IPS DF 19.7 (cell line): ENCODE data around the gene ZNF837.
"Not testable (repeated sequence)": the region's sequence is repeated elsewhere in the genome, so short reads cannot be mapped to it uniquely, and the experiment has no call there.

Experiments used
- DNase-seq: peaks from one replicate; pipeline ENCODE4 v3.0.0-alpha.2; 2013; ENCODE audit warnings: low read depth, low spot score

ZNF837 gene

DNA sequence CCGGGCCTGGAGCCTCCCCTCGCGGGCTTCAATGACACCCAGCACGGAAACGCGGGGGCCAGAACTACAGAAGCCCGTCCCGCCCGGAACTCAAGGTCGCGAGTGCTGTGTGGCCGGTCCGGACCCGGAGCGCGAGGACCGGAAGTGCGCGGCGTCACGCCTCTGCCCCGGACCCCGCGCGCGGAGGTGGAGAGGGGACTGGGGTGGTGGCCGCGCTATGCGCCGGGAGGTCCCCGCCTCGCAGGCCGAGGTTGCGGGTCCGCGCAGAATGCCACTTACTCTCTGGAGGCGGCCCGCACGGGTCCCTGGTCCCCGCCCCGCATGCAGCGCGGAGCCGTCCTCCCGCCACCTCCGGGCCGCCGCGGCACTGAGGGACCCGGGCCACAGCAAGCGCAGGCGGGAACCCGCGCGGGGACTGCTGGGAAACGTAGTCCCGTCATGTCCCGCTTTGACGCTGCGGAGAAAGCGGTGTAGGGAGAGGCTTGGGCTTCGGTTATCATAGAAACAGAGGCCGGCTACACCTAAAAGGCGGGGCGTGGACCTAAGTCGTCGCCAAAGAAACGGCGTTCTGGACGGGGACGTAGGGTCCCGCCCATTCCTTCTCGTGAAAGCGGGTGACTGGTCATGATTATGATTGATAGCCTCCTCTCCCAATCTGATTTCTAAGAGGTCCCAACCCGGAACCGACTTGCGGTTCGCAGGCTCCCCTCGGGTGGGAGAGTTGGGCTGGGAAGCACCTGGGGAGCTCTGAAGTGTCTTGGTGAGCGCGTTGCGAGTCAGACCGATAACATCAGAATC is at the start of gene ZNF837:
Gene ZNF837 (minus strand): TSS at position 369 of the 798 bp plus-strand sequence. CDS start 11,698 bp downstream, outside the sequence.
- peak; percentile 99 for DNase-seq

- DNase-seq = no peak
Observed at GRCh38 chr19:58429745-58430144, 48.9 kb upstream of the ZNF837 start.

- DNase-seq = no peak
Observed at GRCh38 chr19:58428617-58429016, 47.8 kb upstream of the ZNF837 start.

DNA sequence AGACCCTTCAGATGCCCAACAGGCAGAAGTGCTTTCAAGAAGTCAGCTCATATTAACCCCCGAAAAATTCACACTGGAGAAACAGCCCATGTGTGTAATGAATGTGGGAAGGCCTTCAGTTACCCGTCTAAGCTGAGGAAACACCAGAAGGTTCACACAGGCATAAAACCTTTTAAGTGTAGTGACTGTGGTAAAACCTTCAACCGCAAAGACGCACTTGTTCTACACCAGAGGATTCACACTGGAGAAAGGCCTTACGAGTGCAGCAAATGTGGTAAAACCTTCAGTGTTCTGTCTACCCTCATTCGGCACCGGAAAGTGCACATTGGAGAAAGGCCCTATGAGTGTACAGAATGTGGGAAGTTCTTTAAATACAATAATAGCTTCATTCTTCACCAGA is 36.2 kb upstream of the ZNF837 start:
- no peak for DNase-seq

- no peak for DNase-seq
Observed at GRCh38 chr19:58416604-58417003, 35.8 kb upstream of the ZNF837 start.

GRCh38 chr19:58409010-58409790 is 28.4 kb upstream of the ZNF837 start:
- no peak for DNase-seq

DNA sequence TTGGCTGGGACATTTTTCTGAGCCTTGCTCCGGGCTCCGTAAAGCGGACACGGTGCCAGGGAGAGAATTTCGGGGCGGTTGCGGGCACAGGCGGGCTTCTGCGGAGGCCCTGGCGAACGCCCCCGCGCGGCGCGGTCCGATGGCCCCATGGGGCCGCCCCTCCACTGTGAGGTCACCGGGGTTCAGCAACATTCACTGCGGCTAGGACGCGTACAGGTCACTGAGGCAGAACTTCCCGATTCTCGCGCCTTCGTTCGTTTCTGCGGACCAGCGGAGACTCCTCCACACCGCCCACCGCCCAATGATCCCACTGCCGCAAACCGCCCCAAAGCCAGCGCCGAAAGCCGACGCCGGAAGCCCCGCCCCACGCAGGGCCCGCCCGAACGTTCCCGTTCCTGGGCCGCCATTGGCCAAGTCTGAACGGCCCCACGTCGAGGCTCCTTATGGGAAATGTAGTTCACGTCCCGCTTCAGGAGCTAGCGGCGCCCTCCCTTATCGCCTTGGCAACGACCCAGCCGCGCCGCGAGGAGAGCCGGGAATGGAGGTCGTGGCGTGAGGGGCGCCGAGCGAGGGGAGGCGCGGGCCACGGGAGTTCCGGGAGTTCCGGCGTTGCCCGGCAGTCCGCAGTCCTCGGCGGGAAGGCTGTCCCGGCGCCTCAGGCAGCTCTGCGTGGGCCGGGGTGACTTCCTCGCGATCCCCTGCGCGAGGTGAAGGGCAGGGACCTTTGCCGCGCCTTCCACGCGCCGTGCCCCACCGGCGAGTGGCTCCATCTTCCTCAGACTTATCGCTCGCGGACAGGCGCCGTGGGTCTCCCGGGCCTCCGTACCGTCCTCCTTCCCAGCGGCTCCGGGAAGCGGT is 27.6 kb upstream of the ZNF837 start, which contains the start of gene ZNF584:
Gene ZNF584 (plus strand): TSS at position 498 of the 858 bp plus-strand sequence. CDS start 499 bp downstream, outside the sequence.
- DNase-seq = peak; percentile 80

DNA sequence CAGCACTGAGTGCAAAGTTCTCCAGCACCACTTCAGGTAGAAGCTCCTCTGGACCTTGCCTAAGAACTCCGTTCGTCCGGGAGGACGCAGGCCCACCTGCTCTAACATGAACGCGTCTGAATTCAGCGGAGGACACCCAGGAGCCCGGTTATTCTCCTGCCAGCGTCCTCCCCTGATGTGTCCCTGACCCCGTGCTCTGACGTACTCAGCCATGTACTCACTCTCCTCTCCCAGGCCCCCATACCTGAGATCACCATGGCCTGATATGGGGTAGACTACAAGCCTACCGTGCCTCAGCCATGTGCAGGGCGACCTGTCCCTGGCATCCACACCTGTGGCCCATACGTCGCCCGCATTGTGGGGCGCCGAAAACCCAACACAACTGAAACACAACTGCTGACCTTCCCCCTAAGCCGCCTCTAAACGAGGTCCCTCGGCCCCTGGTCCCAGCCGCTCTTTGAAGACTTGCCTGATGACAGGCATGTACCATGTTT is 26.9 kb upstream of the ZNF837 start:
- DNase-seq = no peak

DNA sequence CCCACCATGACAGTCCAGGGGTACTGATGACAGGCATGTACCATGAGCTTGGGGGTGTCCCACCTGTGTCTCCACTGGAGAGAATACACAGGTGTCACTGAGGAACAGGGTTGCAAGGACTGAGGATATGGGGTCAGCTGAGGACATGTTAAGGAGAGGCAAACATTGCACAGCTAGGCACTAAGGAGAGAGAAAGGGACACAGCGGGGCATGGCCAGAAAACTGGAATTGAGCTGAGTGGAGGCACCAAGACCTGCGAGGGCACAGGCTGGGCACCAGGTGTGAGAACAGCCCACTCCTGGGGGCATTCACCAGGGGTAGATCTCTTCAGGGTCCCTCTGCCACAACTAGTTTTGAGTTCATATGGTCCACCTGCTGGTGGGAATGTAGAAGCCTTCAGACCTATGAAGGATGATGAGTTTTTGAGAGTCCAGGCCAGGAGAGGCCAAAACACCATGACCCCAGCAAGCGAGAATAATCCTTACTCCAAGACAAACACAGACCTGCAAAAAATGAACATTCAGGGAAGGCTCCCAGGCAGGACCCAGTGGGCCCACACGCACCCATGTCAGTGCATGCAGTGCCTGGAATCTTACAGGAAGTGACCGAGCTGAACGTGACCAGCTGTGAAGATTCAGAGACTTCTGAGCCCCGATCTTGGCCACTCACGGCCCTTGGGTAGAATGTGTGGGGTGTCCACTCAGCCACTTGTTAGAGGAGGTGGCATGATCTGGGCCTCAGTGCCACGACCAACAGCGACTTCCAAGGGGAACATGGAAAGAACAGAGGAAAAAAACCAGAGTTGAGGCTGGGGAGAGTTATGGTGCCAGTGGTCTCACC is 26.2 kb upstream of the ZNF837 start:
- no peak for DNase-seq

DNA sequence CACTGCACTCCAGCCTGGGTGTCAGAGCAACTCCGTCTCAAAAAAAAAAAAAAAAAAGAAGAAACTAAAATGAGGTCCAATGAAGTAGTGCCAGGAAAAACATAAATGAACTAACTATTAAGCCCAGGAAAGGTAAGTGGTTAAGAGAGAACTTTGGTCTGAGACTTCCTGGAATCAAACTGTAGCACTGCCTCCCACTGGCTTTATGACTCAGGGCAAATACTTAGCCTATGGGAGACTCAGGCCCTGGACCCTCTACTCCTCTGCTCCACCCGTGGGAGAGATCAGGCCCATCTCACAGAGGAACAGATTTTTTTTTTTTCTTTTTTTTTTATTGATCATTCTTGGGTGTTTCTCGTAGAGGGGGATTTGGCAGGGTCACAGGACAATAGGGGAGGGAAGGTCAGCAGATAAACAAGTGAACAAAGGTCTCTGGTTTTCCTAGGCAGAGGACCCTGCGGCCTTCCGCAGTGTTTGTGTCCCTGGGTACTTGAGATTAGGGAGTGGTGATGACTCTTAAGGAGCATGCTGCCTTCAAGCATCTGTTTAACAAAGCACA is 23.2 kb upstream of the ZNF837 start:
- not testable (repeated sequence) for DNase-seq

DNA sequence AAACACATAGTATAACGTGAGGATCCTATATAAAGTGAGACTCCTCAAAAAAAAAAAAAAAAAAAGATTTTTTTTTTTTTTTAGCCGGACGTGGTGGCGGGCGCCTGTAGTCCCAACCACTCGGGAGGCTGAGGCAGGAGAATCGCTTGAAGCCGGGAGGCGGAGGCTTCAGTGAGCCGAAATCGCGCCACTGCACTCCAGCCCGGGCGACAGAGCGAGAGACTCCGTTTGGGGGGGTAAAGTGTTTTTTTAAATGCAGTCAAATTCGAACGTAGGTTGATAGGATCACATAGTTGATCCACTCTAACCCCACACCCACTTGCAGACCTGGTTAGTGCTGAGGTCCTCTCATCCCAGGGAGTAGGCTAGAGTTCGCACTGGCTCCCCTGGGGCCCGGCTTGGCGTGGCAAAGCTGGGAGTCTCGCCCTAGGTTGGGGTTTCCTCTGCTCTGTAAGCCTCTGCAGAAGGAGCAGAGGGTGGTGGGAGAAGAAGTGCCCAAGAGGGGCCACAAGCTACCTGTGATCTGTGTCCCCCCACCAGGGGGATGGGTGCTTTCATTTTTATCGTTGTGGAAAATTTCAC is 21.1 kb upstream of the ZNF837 start:
- DNase-seq = no peak

DNA sequence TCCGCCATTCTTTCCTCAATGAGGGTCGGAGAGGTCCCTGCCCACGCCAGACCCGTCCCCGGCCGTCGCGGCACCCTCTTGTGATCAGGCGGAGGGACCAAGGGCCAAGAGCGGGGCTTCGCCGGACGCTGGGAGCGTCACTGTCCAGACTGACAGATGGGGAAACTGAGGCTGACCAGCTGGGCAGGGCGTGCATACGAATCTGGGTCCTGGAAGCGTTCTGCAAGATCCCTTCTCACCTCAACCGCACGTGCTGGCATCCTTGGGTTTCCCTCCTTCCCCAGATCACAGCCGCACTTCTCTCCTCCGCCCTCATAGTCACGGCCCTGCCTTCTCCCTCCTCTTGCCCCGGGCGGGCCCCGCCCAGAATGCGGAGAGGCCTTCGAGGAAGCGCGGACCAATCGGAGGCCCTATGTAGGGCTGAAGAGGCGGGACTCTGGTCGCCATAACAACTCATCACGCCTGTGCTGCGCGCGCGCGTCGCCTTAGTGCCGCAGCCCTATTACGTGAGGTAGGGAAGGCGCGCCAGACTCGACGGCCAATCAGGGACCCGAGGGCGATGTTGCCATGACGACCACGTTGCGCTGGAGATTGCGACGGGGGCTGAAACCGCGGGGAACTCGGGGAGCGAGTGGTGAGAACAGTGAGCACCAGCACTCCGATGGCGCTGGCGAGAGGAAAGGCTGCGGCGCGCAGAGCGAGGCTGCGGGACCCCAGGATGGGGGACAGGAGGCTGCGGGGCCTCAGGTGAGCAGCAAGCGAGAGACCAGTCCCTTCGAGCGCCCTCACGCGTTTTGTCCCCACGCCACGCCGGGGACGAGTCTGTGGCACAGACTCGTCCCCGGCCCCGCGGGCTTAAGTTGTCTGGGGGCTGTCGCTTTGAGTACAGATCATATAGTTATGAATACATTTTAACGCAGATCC is 20.3 kb upstream of the ZNF837 start:
- peak; percentile 96 for DNase-seq

GRCh38 chr19:58400316-58400915 is 19.6 kb upstream of the ZNF837 start:
- no peak for DNase-seq

DNA sequence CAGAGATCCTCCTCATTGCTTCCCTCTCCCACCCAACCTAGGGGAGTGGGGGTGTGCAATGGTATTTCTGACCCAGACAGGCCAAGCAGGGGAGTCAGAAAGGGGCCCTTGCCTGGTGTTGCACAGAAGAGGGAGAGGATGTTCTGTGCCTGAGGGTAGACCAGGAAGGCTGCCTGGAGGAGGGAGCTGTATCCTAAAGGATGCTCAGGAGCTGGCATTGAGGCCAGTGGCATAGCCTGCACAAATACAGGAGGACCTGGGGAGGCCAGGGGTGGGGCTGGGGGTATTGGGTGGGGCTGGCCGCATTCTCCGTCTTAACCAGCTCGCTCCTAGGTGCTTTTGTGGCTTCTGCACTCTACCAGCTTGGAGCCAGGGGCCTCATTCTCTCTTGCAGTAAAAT is 19.1 kb upstream of the ZNF837 start:
- no peak for DNase-seq

GRCh38 chr19:58398545-58398944 is 17.7 kb upstream of the ZNF837 start:
- no peak for DNase-seq

GRCh38 chr19:58398087-58398486 is 17.3 kb upstream of the ZNF837 start:
- no peak for DNase-seq

- DNase-seq = no peak
Observed at GRCh38 chr19:58397533-58398037, 16.8 kb upstream of the ZNF837 start.
